ENCODE results near the gene KIF5A.

The KIF5A gene

DNA sequence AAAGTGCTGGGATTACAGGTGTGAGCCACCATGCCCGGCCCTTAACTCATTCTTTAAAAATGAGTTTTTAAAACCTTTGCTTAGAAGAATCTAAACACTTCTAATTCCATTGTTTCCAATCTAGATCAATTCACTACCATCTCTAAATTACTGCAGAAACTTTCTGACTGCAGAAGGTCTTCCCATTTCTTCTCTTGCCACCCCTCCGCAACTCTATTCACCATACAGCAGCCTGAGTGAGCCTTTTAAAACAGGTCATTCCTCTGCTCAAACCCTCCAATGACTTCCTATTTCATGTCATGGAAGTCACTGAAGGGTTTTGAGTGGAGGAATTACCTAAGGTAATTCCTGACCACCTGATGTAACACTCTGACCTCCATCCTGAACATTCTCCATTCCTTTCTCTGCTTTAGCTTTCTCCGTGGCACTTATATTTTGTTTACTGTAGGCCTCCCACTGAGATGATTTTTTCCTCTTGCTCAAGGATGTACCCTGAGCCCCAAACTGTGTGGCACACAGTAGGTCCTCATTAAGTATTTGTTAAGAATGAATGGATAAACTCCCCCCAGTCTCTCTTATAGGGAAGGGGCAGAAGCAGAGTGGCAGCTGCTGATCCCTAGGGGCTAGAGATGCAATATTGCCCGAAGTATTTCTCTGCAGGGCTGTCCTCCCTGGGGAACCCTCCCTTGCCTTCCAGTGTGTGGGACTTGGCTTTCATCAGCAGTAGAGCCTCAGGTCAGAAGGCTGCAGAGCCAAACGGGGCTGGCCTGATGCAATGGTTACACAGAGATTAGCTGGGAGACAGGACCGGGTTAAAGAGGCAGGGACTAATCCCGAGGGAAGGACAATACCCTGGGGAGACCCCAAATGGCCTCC, 30.7 kb upstream of the KIF5A start:
- DNase-seq, result no peak

DNA sequence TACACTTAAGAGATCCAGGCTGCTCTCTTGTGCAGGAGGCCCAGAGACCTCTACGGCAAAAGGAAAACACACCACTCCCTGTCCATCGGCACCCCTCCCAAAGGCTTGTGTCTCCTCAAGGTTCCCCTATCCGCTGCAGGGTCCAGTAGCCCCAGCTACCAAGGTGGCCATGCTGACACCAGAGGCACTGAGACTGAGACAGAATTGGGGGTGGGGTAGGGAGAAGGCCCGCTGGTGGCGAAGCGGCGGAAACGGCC, 30.1 kb upstream of the KIF5A start:
- DNase-seq, result peak; percentile 51
- in situ Hi-C loops (cut with MboI; ENCODE audit: low pct_unique_long_range_greater_than_20kb, low sequenced_read_pairs), result no loop called here

More for the DNA sequence above, 30.7 kb upstream of the KIF5A start:
- in situ Hi-C loops (cut with MboI; ENCODE audit: low pct_unique_long_range_greater_than_20kb, low sequenced_read_pairs), result no loop called here

- in situ Hi-C loops (cut with MboI; ENCODE audit: low pct_unique_long_range_greater_than_20kb, low sequenced_read_pairs), result no loop called here
- DNase-seq, result peak; percentile 99
Observed at GRCh38 chr12:57520053-57520818, 29.6 kb upstream of the KIF5A start, which contains the start of gene DDIT3. TSS of gene DDIT3 (minus strand) at chr12:57520514. CDS start at chr12:57517406, 3,108 bp downstream.

DNA sequence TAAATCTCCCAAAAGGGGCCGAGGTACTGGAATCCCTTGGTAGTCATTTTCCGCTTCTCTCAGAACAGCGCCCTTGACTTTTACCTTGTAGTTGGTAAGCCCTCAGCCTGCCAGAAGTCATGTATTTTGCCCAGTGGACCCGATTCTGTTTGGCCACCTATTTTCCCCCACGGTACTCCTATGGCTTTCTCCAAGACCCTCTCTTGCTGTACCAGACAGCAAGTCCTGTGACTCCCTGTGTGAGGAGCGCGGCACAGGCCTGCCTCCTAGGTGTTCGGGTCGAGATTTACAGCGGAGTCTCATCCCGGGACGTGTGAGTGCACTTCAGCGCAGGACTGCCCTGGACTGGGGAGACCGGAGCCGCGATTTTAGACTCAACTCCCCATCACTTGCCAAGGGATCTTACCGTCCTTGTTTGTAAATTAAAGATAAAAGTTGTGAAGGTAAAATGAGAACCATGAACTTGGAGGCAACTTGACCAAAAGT, 28.3 kb upstream of the KIF5A start:
- in situ Hi-C loops (cut with MboI; ENCODE audit: low pct_unique_long_range_greater_than_20kb, low sequenced_read_pairs), result no loop called here
- no peak for DNase-seq

DNA sequence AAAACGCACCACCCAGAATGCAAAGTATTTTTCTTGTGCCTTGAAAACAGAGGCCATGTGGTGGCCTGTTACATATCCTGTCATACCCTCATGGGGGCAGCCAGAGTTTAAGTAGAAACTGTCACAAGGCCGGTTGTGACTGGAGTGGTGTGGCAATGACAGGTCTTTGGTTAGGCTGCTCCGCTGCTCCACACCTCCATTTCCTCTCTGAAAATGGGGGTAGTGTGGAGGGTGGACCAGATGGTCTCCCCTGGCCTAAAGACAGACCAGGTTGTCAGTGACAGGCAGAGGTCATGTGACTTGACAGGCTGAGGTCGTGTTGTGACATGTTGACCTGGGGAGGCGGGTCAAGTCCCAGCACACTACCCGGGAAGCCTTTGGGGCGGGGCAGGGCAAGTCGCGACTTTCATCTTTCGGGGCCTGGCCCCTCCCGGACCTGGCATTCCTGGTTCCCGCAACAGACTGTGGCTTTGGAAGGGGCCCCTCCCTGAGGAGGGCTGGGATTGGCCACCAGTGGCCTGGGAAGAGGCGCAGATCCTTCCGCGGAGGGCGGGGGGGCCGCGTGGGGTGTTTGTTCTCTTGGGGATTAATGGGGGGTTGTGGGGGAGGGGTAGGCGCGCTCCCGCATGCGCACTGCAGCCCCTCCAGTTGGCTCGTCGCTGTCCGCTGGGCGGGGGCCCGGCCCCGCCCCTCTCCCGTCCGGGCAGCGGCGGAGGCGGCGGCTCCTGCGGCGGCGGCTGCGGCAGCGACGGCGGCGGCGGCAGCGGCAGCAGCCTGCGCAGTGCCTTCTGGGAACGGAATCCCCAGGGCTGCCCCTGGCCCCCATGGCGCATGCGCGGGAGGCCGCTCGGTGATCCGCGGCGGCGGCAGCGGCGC, 27.6 kb upstream of the KIF5A start, which contains the start of gene MBD6:
TSS of gene MBD6 (plus strand) at position 814 of the 876 bp plus-strand sequence. CDS start 1,480 bp downstream, outside the sequence.
- in situ Hi-C loops (cut with MboI; ENCODE audit: low pct_unique_long_range_greater_than_20kb, low sequenced_read_pairs), result no loop called here
- DNase-seq, result peak; percentile 89

DNA sequence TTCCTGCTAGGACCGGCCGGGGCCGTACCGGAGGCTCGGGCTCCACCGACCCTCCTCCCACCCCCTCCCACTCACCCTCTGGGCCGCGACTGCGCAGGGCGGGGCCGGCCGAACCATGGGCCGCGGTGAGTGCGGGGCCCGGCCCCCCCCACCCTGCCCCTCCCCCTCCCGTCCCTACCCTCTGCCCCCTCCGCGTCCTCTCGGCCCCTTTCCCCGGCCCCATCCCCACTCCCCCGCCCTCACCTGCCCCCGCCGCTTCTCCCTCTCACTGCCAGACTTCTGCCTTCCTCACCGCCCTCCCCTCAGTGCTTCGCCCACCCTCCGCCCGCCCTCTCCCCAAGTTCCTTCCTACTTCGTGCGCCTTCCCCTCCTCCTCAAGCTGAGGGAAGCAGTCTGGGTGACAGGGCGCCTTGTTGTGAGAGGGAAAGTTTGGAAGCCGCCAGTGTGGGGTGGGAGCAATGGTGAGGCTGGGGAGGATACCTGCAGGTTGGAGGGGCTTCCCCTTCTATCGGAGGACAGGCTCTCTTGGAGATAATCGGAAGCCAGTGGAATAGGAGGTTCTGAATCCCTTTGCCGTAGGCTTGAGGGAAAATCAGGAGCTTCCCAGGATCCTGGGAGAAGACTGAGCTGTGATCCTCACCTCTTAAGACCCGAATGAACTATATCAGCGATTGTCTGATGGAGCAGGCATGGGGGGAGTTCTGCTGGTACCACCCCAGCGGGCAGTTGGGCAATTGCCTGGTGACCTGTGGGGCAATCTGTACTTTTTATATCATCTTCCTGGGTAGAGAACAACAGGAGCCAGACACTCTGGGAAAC, 26.7 kb upstream of the KIF5A start:
- in situ Hi-C loops (cut with MboI; ENCODE audit: low pct_unique_long_range_greater_than_20kb, low sequenced_read_pairs), result no loop called here
- peak; percentile 78 for DNase-seq

DNA sequence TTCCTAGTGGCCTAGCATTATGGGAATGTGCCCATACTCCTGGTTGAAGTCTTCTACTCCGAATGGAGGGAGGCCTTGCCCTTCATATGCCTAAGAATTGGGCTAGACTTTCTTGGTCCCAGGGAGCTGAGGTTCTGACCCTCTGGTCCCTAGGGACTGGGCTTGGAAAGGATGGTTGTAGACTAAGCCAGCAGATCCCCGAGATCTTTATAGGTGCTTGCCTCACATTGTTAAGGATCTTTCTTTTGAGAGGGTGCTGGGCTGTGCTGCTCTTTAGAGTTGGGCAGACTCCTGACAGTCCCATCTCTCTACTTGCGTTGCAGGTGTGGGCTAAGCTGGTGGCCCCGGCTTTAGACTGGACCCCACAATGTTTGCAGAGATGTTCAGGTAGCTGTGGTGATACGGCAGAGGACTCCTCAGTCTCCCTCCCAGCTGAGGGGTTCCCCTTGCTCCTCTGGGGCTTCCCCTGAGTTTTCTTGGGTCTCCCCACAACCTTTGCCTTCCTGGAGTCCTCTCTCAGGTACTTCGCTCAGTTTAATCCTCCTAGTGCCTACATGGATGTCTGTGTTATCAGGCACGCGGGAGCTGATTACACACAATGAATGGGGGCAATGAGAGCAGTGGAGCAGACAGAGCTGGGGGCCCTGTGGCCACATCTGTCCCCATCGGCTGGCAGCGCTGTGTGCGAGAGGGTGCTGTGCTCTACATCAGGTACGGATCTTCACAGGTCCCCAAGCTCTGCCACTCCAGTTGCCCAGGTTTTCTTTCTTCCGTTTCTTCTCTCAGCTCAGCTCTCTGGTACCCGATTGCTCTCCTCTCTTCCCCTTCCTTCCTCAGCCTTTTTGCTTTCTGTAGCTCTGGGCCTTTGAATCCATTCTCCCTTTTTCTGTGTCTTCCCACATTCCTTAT, 25.9 kb upstream of the KIF5A start:
- in situ Hi-C loops (cut with MboI; ENCODE audit: low pct_unique_long_range_greater_than_20kb, low sequenced_read_pairs), result no loop called here
- no peak for DNase-seq

- DNase-seq, result no peak
- in situ Hi-C loops (cut with MboI; ENCODE audit: low pct_unique_long_range_greater_than_20kb, low sequenced_read_pairs), result no loop called here
Observed at GRCh38 chr12:57524814-57525614, 24.8 kb upstream of the KIF5A start.

- in situ Hi-C loops (cut with MboI; ENCODE audit: low pct_unique_long_range_greater_than_20kb, low sequenced_read_pairs), result no loop called here
- DNase-seq, result no peak
Observed at GRCh38 chr12:57525615-57526383, 24.0 kb upstream of the KIF5A start.

GRCh38 chr12:57526477-57527126, 23.2 kb upstream of the KIF5A start:
- DNase-seq, result no peak
- in situ Hi-C loops (cut with MboI; ENCODE audit: low pct_unique_long_range_greater_than_20kb, low sequenced_read_pairs), result no loop called here

- DNase-seq, result no peak
- in situ Hi-C loops (cut with MboI; ENCODE audit: low pct_unique_long_range_greater_than_20kb, low sequenced_read_pairs), result no loop called here
Observed at GRCh38 chr12:57527184-57527583, 22.7 kb upstream of the KIF5A start.

GRCh38 chr12:57528176-57528575, 21.7 kb upstream of the KIF5A start:
- in situ Hi-C loops (cut with MboI; ENCODE audit: low pct_unique_long_range_greater_than_20kb, low sequenced_read_pairs), result no loop called here
- no peak for DNase-seq

- in situ Hi-C loops (cut with MboI; ENCODE audit: low pct_unique_long_range_greater_than_20kb, low sequenced_read_pairs), result no loop called here
- DNase-seq, result no peak
Observed at GRCh38 chr12:57528831-57529555, 20.9 kb upstream of the KIF5A start.

DNA sequence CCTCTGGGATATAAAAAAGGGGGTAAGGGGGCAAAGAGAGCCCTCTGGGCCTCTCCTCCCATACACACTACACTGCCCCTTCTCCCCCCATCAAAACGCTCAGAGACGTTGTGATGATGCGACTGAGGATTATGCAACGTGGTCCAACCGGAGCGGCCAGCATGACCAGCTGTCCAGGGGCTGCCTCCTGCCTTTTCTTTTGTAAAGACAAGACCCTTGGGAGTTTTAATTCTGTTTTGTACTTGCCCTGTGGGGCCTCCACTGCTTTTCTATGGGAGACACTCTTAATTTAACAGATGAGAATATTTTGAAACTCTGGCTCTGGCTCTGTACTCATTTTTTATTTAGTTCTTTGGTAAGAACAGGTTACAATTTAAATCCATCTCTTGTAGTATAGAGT, 20.0 kb upstream of the KIF5A start:
- in situ Hi-C loops (cut with MboI; ENCODE audit: low pct_unique_long_range_greater_than_20kb, low sequenced_read_pairs), result no loop called here
- no peak for DNase-seq
